LNCAP (cell line): ENCODE data around the gene UGT1A6.

ENCODE experiments used
- TF ChIP-seq, protein P1 (sequence below): fragments of 450-650 bp; IDR thresholded peaks from 2 replicates; pipeline ENCODE4 v1.5.1; 2017; ENCODE audit warnings: mild to moderate bottlenecking

Gene UGT1A6

DNA sequence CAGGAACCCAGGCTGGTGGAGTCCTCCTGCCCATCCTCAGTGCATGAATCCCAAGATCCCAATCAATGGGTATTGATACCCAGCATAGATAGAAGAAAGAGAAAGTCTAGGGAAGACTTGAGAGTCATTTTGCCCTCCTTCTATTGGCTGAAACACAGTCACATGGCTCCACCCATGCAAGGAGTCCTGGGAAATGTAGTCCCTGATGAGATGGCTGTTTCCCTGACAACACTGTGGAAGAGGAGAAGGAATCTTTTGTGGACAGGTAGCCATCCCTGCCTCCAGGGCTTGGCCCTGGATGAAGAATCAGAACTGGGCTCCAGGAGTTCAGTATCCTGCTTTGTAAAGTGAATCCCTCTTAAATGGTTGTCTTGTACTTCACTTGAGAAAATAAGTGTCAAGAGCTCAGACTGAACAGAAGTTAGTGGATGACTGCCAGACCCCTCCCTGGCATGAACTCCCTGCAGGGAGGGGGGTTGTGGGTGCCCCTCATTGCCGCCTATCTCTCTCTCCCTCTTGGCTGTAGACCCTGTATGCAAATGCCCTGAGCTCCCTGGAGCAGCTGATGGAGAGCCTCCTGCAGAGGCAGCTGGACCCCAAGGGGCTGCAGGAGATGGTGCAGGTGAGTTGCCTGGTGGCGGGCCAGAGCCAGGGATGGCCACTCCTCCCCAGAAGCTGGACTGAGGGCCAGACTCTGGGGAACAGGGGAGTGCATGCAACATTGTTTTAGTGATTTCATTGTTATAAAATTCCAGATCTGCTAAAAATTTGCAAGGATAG is 121.6 kb downstream of the UGT1A6 start:
- TF ChIP-seq, protein P1, sequence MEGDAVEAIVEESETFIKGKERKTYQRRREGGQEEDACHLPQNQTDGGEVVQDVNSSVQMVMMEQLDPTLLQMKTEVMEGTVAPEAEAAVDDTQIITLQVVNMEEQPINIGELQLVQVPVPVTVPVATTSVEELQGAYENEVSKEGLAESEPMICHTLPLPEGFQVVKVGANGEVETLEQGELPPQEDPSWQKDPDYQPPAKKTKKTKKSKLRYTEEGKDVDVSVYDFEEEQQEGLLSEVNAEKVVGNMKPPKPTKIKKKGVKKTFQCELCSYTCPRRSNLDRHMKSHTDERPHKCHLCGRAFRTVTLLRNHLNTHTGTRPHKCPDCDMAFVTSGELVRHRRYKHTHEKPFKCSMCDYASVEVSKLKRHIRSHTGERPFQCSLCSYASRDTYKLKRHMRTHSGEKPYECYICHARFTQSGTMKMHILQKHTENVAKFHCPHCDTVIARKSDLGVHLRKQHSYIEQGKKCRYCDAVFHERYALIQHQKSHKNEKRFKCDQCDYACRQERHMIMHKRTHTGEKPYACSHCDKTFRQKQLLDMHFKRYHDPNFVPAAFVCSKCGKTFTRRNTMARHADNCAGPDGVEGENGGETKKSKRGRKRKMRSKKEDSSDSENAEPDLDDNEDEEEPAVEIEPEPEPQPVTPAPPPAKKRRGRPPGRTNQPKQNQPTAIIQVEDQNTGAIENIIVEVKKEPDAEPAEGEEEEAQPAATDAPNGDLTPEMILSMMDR = no peak

DNA sequence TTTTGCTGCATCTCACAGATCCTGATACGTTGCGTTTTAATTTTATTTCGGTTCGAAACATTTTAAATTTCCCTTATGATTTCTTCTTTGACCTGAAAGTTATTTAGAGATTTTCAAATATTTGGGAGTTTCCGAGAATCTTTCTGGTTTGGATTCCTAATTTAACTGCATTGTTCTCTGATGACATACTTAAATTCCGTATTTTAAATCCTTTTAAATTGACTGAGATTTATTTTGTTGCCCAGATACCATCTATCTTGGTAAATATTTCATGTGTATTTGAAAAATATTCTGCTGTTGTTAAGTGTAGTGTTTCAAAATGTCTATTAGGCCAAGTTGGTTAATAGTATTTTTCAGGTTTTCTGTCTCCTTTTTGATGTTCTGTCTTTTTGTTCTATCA is 123.2 kb downstream of the UGT1A6 start:
- TF ChIP-seq, protein P1 = no peak

DNA sequence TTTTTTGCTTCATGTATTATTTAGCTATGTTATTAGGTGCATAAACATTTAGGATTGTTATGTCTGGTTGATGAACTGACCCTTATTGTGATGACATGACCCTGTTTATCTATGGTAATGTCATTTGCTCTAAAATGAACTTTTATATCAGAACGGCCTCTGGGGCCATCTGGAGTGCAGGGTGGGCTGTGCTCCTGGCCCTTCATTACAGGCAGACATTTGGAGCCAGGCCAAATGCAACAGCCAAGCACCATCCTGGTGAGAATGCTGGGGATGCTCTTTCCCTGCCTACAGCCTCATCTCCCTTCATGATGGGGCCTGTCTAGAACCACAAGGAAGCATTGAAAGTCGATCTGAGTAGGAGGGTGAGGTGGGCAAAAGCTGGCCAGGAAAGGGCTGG is 123.6 kb downstream of the UGT1A6 start:
- TF ChIP-seq, protein P1 = no peak

DNA sequence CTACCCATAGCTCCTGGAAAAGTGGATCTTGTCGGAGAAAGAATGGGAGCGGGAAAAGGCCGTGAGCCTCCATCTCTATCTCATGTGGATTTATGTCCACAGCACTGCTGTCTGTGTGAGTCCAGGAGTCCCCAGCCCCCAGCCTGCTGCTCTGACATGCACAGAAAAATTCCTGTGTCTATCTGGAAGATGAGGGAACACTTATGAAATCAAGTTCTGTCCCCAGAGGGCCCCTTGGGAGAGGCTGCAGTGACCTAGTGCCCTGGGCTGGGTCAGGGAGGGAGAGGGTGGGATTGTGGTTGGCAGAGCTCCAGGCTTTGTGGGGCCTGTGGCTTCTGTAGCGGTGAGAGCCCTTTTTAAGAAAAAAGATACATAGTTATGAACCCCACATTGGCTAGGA is 124.1 kb downstream of the UGT1A6 start:
- TF ChIP-seq, protein P1 = no peak

DNA sequence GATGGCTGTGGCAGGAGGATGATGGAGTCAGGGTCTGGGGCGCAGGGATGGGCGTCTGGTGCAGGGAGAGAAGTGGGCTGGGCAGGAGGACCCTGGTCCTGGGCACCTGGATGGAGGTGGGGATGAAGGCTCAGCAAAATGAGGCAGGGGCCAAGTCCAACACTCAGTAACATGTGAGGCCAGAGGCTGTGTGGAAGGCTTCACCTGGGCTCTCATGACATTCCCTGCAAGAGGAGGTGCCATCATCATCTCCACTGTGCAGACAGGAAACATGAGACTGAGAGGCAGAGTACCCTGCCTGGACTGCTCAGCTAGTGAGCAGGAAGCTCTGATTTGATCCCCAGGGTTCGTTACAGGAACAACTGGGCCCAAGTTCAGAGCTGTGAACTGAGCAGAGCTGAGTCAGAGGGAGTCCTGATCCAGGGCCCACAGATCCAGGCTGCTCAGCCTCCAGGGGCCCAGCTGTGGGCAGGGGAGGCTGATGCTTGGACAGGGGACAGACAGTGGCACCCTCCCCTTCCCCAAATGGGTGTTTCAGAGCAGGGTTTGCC is 124.7 kb downstream of the UGT1A6 start:
- TF ChIP-seq, protein P1 = no peak

DNA sequence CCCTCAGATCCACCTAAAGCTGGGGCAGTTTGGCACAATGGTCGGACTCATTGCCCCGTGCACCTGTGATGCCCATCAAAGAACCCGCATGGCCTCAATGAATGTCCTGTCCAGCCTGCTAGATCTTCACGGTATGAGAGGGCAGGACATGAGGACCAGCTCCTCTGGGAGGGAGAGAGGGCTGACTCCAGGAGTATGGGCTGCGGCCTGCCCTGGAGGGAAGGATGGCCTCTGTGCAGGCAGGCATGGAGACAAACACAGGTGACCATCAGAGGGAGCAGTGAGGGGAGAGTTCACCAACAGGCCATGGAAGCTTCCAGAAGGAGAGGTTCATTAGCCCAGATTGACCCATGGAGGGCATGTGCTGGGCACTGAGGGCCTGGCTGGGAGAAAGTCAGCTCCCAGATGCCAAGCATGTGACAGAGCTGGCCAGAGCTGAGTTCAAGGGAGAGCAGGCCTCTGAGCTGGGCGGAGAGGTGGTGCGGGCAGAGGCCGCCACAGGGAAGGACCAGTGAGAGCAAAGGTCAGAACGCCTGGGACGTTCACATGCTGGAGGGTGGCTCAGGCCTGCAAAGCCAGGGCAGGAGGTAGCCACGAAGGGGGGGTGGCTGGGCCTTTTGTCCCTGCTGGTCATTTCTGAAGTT is 125.4 kb downstream of the UGT1A6 start:
- TF ChIP-seq, protein P1 = no peak

DNA sequence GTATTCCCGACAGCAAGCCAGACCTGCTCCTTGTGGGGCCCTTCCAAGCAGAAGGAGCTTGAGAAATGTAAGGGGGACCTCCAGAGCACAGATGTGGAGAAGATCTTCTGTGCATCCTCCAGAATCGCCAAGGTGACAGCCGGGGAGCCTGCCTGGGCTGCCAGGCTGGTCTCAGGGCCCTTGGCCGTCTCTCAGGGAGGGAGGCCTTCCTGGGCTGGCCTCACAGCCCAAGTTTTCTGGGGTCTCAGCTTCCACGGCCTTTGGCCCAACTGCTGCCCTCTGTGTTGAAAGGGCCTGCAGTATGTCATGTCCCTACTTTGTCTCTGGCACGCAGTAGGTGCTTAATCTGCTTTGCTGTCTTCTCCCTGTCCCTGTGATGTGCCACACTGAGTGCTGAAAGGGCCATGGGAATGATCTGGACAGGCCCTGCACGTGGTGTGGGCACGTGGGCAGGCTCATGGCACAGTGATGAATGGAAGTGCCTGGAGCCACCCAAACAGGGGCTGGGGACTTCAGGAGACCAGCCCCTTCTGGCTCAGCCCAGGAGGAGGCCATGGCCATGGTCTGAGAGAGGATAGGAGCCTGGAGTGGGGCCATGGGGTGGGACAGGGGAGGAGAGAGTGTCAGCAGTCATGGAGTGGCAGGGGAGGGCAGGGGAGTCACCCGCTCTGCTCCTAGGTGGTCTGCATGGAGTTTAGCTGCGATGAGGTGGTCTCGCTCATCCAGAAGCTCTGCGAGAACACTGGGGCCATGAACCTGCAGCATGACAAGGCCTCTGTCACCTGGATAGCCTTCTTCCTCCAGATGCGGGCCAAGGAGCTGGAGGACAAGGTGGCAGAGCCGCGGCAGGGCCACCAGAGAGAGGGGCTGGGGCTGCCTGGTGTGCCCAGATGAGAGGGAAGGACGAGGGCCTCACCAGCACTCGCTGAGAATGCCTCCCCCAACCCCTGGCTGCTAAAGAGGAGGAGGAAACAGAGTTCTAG is 126.2 kb downstream of the UGT1A6 start:
- TF ChIP-seq, protein P1 = no peak
